ENCODE data around the gene ITIH1. TPM values are rescaled to one million over a fixed set of nuclear protein-coding genes. Genes with fewer than 3 reads are reported as not detected.

ITIH1 gene
- total RNA-seq, 1 experiment from 2014 or later: not detected

DNA sequence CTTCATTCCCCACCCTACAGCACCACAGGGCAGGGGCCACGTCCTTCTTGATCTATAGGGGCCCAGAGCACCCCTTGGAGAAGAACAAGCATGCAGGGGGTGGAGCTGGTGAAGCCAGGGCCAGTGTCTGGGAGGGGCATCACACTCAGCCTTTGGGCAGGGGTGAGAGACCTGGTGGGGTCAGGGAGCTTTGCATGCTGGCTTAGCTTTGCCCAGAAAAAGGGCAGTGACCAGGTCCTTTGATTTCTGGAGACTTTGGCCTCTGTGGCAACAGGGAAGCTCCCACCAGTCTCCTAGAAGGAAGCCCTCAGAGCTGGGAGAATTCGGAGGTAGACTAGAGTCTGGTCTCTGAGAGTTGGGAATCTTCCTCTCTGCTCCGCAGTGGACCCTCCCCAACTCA is 52.1 kb downstream of the ITIH1 start:
- Histone ChIP-seq H2BK5ac (ENCODE audit: insufficient read length, low read length) (no peak overlapping the region), H2AK5ac (ENCODE audit: insufficient read length, low read length) (no peak overlapping the region), H2BK120ac (ENCODE audit: low read depth, low read length, poor library complexity, severe bottlenecking) (no peak overlapping the region), H3K23ac (ENCODE audit: insufficient read length, low read depth, low read length) (no peak overlapping the region), H3K56ac (ENCODE audit: insufficient read length, low read depth, low read length) (no peak overlapping the region), H2BK15ac (ENCODE audit: low read depth, low read length) (no peak overlapping the region), H3K9ac (ENCODE audit: extremely low read depth, insufficient read length, low read length) (no peak overlapping the region), H3K4me2 (ENCODE audit: insufficient read depth, insufficient read length, low read length) (no peak overlapping the region), H3K4ac (ENCODE audit: low read depth, low read length) (no peak overlapping the region), H3K27ac (ENCODE audit: insufficient read length, low read depth, low read length) (no peak overlapping the region), H3K79me1 (ENCODE audit: insufficient read depth, low read depth, low read length, poor library complexity, severe bottlenecking) (no peaks in the 10 kb centered on the region), H3K23me2 (ENCODE audit: insufficient read length, low read depth, low read length, poor library complexity, severe bottlenecking) (no peaks in the 10 kb centered on the region), H3T11ph (ENCODE audit: low read length) (no peak overlapping the region), H3K79me2 (ENCODE audit: insufficient read depth, low read length) (no peaks in the 10 kb centered on the region), H2AFZ (ENCODE audit: low read length) (no peak overlapping the region), H3K4me1 (ENCODE audit: insufficient read depth, low read length) (no peaks in the 10 kb centered on the region), H3K27me3 (ENCODE audit: insufficient read depth, low read length) (no peaks in the 10 kb centered on the region; the same call in 1 of the 2 replicates), H4K20me1 (ENCODE audit: control insufficient read depth, insufficient read depth, insufficient read length) (no peaks in the 10 kb centered on the region), H3K18ac (ENCODE audit: insufficient read length, low read depth, low read length) (no peak overlapping the region), H4K91ac (ENCODE audit: insufficient read length, low read depth, low read length) (no peak overlapping the region), H2BK20ac (ENCODE audit: low read depth, low read length, poor library complexity, severe bottlenecking) (no peak overlapping the region), H2BK12ac (ENCODE audit: insufficient read length, low read depth, low read length) (no peak overlapping the region), H4K8ac (replicated peaks; ENCODE audit: insufficient read length, low read depth, low read length) (no peak overlapping the region), H3K14ac (ENCODE audit: insufficient read depth, low read length) (no peak overlapping the region), H3K9me3 (ENCODE audit: control insufficient read depth, low read depth, low read length) (no peaks in the 10 kb centered on the region), H4K5ac (ENCODE audit: insufficient read length, low read depth, low read length) (no peak overlapping the region)
- Mint-ChIP-seq H3K27ac (no peak overlapping the region), H3K4me3 (no peak overlapping the region), H3K27me3 (ENCODE audit: low read depth) (no peaks in the 10 kb centered on the region; the same call in 1 of the 2 replicates), H3K4me1 (peaks cover 14 to 25% of the 10 kb centered on the region in 2 experiments), H3K9me3 (no peaks in the 10 kb centered on the region), H3K36me3 (ENCODE audit: insufficient read depth in 1 of 3, low read depth in 3 of 3) (no peaks in the 10 kb centered on the region; a peak in 2 of 7 replicates)
- DNase-seq: no peak
- TF ChIP-seq, protein P1, sequence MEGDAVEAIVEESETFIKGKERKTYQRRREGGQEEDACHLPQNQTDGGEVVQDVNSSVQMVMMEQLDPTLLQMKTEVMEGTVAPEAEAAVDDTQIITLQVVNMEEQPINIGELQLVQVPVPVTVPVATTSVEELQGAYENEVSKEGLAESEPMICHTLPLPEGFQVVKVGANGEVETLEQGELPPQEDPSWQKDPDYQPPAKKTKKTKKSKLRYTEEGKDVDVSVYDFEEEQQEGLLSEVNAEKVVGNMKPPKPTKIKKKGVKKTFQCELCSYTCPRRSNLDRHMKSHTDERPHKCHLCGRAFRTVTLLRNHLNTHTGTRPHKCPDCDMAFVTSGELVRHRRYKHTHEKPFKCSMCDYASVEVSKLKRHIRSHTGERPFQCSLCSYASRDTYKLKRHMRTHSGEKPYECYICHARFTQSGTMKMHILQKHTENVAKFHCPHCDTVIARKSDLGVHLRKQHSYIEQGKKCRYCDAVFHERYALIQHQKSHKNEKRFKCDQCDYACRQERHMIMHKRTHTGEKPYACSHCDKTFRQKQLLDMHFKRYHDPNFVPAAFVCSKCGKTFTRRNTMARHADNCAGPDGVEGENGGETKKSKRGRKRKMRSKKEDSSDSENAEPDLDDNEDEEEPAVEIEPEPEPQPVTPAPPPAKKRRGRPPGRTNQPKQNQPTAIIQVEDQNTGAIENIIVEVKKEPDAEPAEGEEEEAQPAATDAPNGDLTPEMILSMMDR (conservative IDR thresholded peaks at IDR 0.05): no peak
- WGBS (ENCODE audit: extremely low coverage, insufficient read length, low lambda C conversion rate): no CpG with 5 or more reads among the region's 3 CpGs
